ENCODE results near the gene ANAPC1. TPM values are rescaled to one million over a fixed set of nuclear protein-coding genes. Genes with fewer than 3 reads are reported as not detected.
A peak's percentile ranks its signal among the peaks of the same experiment; 100 is the strongest.
"Not testable (repeated sequence)": the region's sequence is repeated elsewhere in the genome, so short reads cannot be mapped to it uniquely, and the experiment has no call there.

Gene ANAPC1
- 73.7 and 75.7 TPM in 2 replicates for total RNA-seq (2014; rRNA removed; shearing (Covaris generic))
- 41.6 and 44.7 TPM in 2 replicates for polyA plus RNA-seq (2015; cell fraction: cytosol; rRNA removed)
- 61.6 and 101 TPM in 2 replicates for polyA plus RNA-seq (2015; cell fraction: nucleus; rRNA removed)

GRCh38 chr2:111883661-111884591 lies at the start of gene ANAPC1:
Gene ANAPC1, minus strand, starts transcription at chr2:111884193. Its CDS starts 3,368 bp downstream, at chr2:111880825.
- peak; percentile 86 for DNase-seq (ENCODE audit: low read depth, low spot score)
- in situ Hi-C loops (cut with HindIII; ENCODE audit: low pct_unique_long_range_greater_than_20kb, low sequenced_read_pairs): no loop called here

- in situ Hi-C loops (cut with HindIII; ENCODE audit: low pct_unique_long_range_greater_than_20kb, low sequenced_read_pairs): no loop called here
- DNase-seq (ENCODE audit: low read depth, low spot score): no peak
These were observed 48.9 kb upstream of the ANAPC1 start for GRCh38 chr2:111932841-111933291.

- in situ Hi-C loops (cut with HindIII; ENCODE audit: low pct_unique_long_range_greater_than_20kb, low sequenced_read_pairs): no loop called here
- no peak for DNase-seq (ENCODE audit: low read depth, low spot score)
These were observed 46.9 kb upstream of the ANAPC1 start for GRCh38 chr2:111930875-111931274.

GRCh38 chr2:111930409-111930808 lies 46.4 kb upstream of the ANAPC1 start:
- in situ Hi-C loops (cut with HindIII; ENCODE audit: low pct_unique_long_range_greater_than_20kb, low sequenced_read_pairs): no loop called here
- no peak for DNase-seq (ENCODE audit: low read depth, low spot score)

GRCh38 chr2:111927723-111928122 lies 43.7 kb upstream of the ANAPC1 start:
- DNase-seq (ENCODE audit: low read depth, low spot score): no peak
- in situ Hi-C loops (cut with HindIII; ENCODE audit: low pct_unique_long_range_greater_than_20kb, low sequenced_read_pairs): no loop called here

- in situ Hi-C loops (cut with HindIII; ENCODE audit: low pct_unique_long_range_greater_than_20kb, low sequenced_read_pairs): no loop called here
These were observed 40.7 kb upstream of the ANAPC1 start for GRCh38 chr2:111924617-111925107.

GRCh38 chr2:111923276-111923804 lies 39.3 kb upstream of the ANAPC1 start:
- in situ Hi-C loops (cut with HindIII; ENCODE audit: low pct_unique_long_range_greater_than_20kb, low sequenced_read_pairs): no loop called here

More at GRCh38 chr2:111924617-111925107, 40.7 kb upstream of the ANAPC1 start:
- DNase-seq (ENCODE audit: low read depth, low spot score): no peak

GRCh38 chr2:111919794-111920608 lies 36.0 kb upstream of the ANAPC1 start:
- in situ Hi-C loops (cut with HindIII; ENCODE audit: low pct_unique_long_range_greater_than_20kb, low sequenced_read_pairs): no loop called here
- no peak for DNase-seq (ENCODE audit: low read depth, low spot score)

More at GRCh38 chr2:111923276-111923804, 39.3 kb upstream of the ANAPC1 start:
- DNase-seq (ENCODE audit: low read depth, low spot score): no peak

GRCh38 chr2:111919365-111919764 lies 35.4 kb upstream of the ANAPC1 start:
- in situ Hi-C loops (cut with HindIII; ENCODE audit: low pct_unique_long_range_greater_than_20kb, low sequenced_read_pairs): no loop called here
- DNase-seq (ENCODE audit: low read depth, low spot score): peak; percentile 39

- in situ Hi-C loops (cut with HindIII; ENCODE audit: low pct_unique_long_range_greater_than_20kb, low sequenced_read_pairs): no loop called here
- no peak for DNase-seq (ENCODE audit: low read depth, low spot score)
These were observed 34.4 kb upstream of the ANAPC1 start for GRCh38 chr2:111918383-111918806.

- in situ Hi-C loops (cut with HindIII; ENCODE audit: low pct_unique_long_range_greater_than_20kb, low sequenced_read_pairs): no loop called here
- DNase-seq (ENCODE audit: low read depth, low spot score): no peak
These were observed 33.1 kb upstream of the ANAPC1 start for GRCh38 chr2:111917106-111917505.

GRCh38 chr2:111912547-111912946 lies 28.6 kb upstream of the ANAPC1 start:
- in situ Hi-C loops (cut with HindIII; ENCODE audit: low pct_unique_long_range_greater_than_20kb, low sequenced_read_pairs): no loop called here
- DNase-seq (ENCODE audit: low read depth, low spot score): no peak

GRCh38 chr2:111911295-111911977 lies 27.4 kb upstream of the ANAPC1 start:
- in situ Hi-C loops (cut with HindIII; ENCODE audit: low pct_unique_long_range_greater_than_20kb, low sequenced_read_pairs); DNase-seq (ENCODE audit: low read depth, low spot score): not testable (repeated sequence)

- in situ Hi-C loops (cut with HindIII; ENCODE audit: low pct_unique_long_range_greater_than_20kb, low sequenced_read_pairs): no loop called here
These were observed 26.8 kb upstream of the ANAPC1 start for GRCh38 chr2:111910609-111911277.

GRCh38 chr2:111909997-111910396 lies 26.0 kb upstream of the ANAPC1 start:
- in situ Hi-C loops (cut with HindIII; ENCODE audit: low pct_unique_long_range_greater_than_20kb, low sequenced_read_pairs); DNase-seq (ENCODE audit: low read depth, low spot score): not testable (repeated sequence)

More at GRCh38 chr2:111910609-111911277, 26.8 kb upstream of the ANAPC1 start:
- no peak for DNase-seq (ENCODE audit: low read depth, low spot score)

GRCh38 chr2:111909079-111909478 lies 25.1 kb upstream of the ANAPC1 start:
- in situ Hi-C loops (cut with HindIII; ENCODE audit: low pct_unique_long_range_greater_than_20kb, low sequenced_read_pairs): no loop called here
- no peak for DNase-seq (ENCODE audit: low read depth, low spot score)
